Measurements from ENCODE around the gene EXOSC9.

EXOSC9 gene

GRCh38 chr4:121846662-121847061 lies 45.5 kb downstream of the EXOSC9 start:
- Histone ChIP-seq H3K9me3 (ENCODE audit: control insufficient read depth, low read length) (no peaks in the 10 kb centered on the region), H2AK5ac (ENCODE audit: low read length, severe bottlenecking) (no peak overlapping the region), H2BK120ac (ENCODE audit: low read depth, low read length) (no peak overlapping the region), H4K91ac (ENCODE audit: low read length) (no peak overlapping the region), H2BK12ac (ENCODE audit: low read length in 2 of 2) (no peak overlapping the region), H3K9ac (ENCODE audit: low read length) (no peak overlapping the region), H3K23ac (ENCODE audit: low read length in 2 of 2) (no peak overlapping the region), H3K18ac (ENCODE audit: low read depth in 1 of 2, low read length in 2 of 2) (no peak overlapping the region), H3K27ac (ENCODE audit: low read length, poor library complexity, severe bottlenecking) (no peak overlapping the region), H3K4me3 (ENCODE audit: insufficient read depth in 1 of 2, low read depth in 1 of 2, low read length in 2 of 2) (no peak overlapping the region), H2BK5ac (ENCODE audit: low read depth, low read length, poor library complexity, severe bottlenecking) (no peak overlapping the region), H3K36me3 (ENCODE audit: control insufficient read depth in 1 of 2, insufficient read depth in 2 of 2, low read depth in 1 of 2, low read length in 2 of 2) (peaks cover 8 to 64% of the 10 kb centered on the region in 2 experiments), H3K4me2 (ENCODE audit: low read length, poor library complexity, severe bottlenecking) (no peak overlapping the region), H3K4me1 (ENCODE audit: control insufficient read depth, insufficient read depth, low read depth, low read length) (no peaks in the 10 kb centered on the region), H3K27me3 (ENCODE audit: control insufficient read depth in 1 of 2, insufficient read depth in 1 of 2, low read length in 2 of 2) (no peaks in the 10 kb centered on the region), H2AFZ (ENCODE audit: low read depth, low read length) (no peak overlapping the region), H3K4ac (ENCODE audit: low read depth in 1 of 2, low read length in 2 of 2) (no peak overlapping the region), H2BK15ac (ENCODE audit: low read depth, poor library complexity, severe bottlenecking) (no peak overlapping the region), H4K8ac (ENCODE audit: low read length) (no peak overlapping the region), H3K79me1 (replicated peaks; ENCODE audit: low read length, poor library complexity, severe bottlenecking) (no peaks in the 10 kb centered on the region), H3K14ac (ENCODE audit: low read length in 2 of 2) (no peak overlapping the region)
- no peak for DNase-seq
- WGBS: 99% methylated on average over 4 of the region's 6 CpGs

- Histone ChIP-seq H3K79me1 (replicated peaks; ENCODE audit: low read length, poor library complexity, severe bottlenecking) (no peaks in the 10 kb centered on the region), H3K36me3 (ENCODE audit: control insufficient read depth in 1 of 2, insufficient read depth in 2 of 2, low read depth in 1 of 2, low read length in 2 of 2) (peaks cover 9 to 65% of the 10 kb centered on the region in 2 experiments), H2BK5ac (ENCODE audit: low read depth, low read length, poor library complexity, severe bottlenecking) (no peak overlapping the region), H3K14ac (ENCODE audit: low read length in 2 of 2) (no peak overlapping the region), H3K4ac (ENCODE audit: low read depth in 1 of 2, low read length in 2 of 2) (no peak overlapping the region), H3K27me3 (ENCODE audit: control insufficient read depth in 1 of 2, insufficient read depth in 1 of 2, low read length in 2 of 2) (no peaks in the 10 kb centered on the region), H3K9ac (ENCODE audit: low read length) (no peak overlapping the region), H2BK12ac (ENCODE audit: low read length in 2 of 2) (no peak overlapping the region), H4K91ac (ENCODE audit: low read length) (no peak overlapping the region), H3K9me3 (ENCODE audit: control insufficient read depth, low read length) (no peaks in the 10 kb centered on the region), H3K27ac (ENCODE audit: low read length, poor library complexity, severe bottlenecking) (no peak overlapping the region), H3K4me2 (ENCODE audit: low read length, poor library complexity, severe bottlenecking) (no peak overlapping the region), H3K4me3 (ENCODE audit: insufficient read depth in 1 of 2, low read depth in 1 of 2, low read length in 2 of 2) (no peak overlapping the region), H3K4me1 (ENCODE audit: control insufficient read depth, insufficient read depth, low read depth, low read length) (no peaks in the 10 kb centered on the region), H4K8ac (ENCODE audit: low read length) (no peak overlapping the region), H2AK5ac (ENCODE audit: low read length, severe bottlenecking) (no peak overlapping the region), H2AFZ (ENCODE audit: low read depth, low read length) (no peak overlapping the region), H2BK120ac (ENCODE audit: low read depth, low read length) (no peak overlapping the region), H2BK15ac (ENCODE audit: low read depth, poor library complexity, severe bottlenecking) (no peak overlapping the region), H3K18ac (ENCODE audit: low read depth in 1 of 2, low read length in 2 of 2) (no peak overlapping the region), H3K23ac (ENCODE audit: low read length in 2 of 2) (no peak overlapping the region)
- no peak for DNase-seq
- WGBS: 100% methylated on average over 1 of the region's 1 CpG
These were observed 50.2 kb downstream of the EXOSC9 start for GRCh38 chr4:121851354-121851753.

DNA sequence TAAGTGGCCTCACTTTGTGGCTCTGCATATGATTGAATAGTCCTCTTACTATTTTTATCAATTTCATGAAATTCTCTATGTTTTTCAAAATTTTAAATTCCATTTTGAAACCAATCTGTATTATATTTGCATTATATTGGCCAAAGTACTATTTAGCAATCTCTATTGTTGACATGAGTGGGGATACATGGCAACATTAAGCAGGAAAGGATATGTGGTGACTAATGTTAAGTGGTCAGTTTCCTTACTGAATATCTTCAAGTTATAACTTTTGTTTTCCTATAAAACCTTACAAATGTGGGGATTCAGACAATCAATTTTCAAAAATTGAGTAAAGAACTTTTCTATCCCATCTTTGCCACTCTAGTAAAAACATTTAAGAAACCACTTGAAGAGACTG lies 59.0 kb downstream of the EXOSC9 start:
- H3K4me2 ChIP-seq (ENCODE audit: low read length, poor library complexity, severe bottlenecking): no peak overlapping the region
- H3K27me3 ChIP-seq (ENCODE audit: control insufficient read depth in 1 of 2, insufficient read depth in 1 of 2, low read length in 2 of 2): no peaks in the 10 kb centered on the region
- peaks cover 2% of the 10 kb centered on the region for H3K4me1 ChIP-seq (ENCODE audit: control insufficient read depth, insufficient read depth, low read depth, low read length)
- no peak overlapping the region for H3K9ac ChIP-seq (ENCODE audit: low read length)
- H2BK120ac ChIP-seq (ENCODE audit: low read depth, low read length): no peak overlapping the region
- no peak overlapping the region for H3K23ac ChIP-seq (ENCODE audit: low read length in 2 of 2)
- DNase-seq: no peak
- H3K9me3 ChIP-seq (ENCODE audit: control insufficient read depth, low read length): no peaks in the 10 kb centered on the region
- no peak overlapping the region for H3K4me3 ChIP-seq (ENCODE audit: insufficient read depth in 1 of 2, low read depth in 1 of 2, low read length in 2 of 2)
- H4K91ac ChIP-seq (ENCODE audit: low read length): no peak overlapping the region
- H3K14ac ChIP-seq (ENCODE audit: low read length in 2 of 2): no peak overlapping the region
- H2BK12ac ChIP-seq (ENCODE audit: low read length in 2 of 2): no peak overlapping the region
- no peak overlapping the region for H3K27ac ChIP-seq (ENCODE audit: low read length, poor library complexity, severe bottlenecking)
- peaks cover 3 to 76% of the 10 kb centered on the region in 2 experiments for H3K36me3 ChIP-seq (ENCODE audit: control insufficient read depth in 1 of 2, insufficient read depth in 2 of 2, low read depth in 1 of 2, low read length in 2 of 2)
- no peak overlapping the region for H3K4ac ChIP-seq (ENCODE audit: low read depth in 1 of 2, low read length in 2 of 2)
- no peak overlapping the region for H3K18ac ChIP-seq (ENCODE audit: low read depth in 1 of 2, low read length in 2 of 2)
- H3K79me1 ChIP-seq (replicated peaks; ENCODE audit: low read length, poor library complexity, severe bottlenecking): peaks cover 7% of the 10 kb centered on the region
- H2BK15ac ChIP-seq (ENCODE audit: low read depth, poor library complexity, severe bottlenecking): no peak overlapping the region
- no peak overlapping the region for H2AFZ ChIP-seq (ENCODE audit: low read depth, low read length)
- H4K8ac ChIP-seq (ENCODE audit: low read length): no peak overlapping the region
- H2AK5ac ChIP-seq (ENCODE audit: low read length, severe bottlenecking): no peak overlapping the region
- H2BK5ac ChIP-seq (ENCODE audit: low read depth, low read length, poor library complexity, severe bottlenecking): no peak overlapping the region

DNA sequence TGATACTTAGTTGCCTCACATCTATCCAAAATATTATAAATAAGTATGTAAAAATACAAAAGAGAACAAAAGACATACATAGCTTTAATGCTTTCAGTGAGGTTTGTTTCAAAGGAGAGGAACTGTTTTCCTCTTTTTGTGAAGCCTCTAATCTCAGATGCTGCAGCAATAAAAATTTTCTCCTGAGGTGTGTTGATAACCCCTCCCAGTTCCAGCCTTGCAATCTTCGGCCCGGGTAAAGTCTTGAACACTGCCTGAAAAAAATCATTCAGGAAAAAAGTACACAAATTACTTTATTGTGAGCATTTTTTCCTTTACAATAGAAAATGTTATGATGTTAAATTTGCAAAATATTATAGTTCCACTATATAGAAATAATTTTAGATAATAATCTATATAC lies 60.3 kb downstream of the EXOSC9 start:
- H4K91ac ChIP-seq (ENCODE audit: low read length): no peak overlapping the region
- no peak overlapping the region for H3K9ac ChIP-seq (ENCODE audit: low read length)
- no peak overlapping the region for H2BK5ac ChIP-seq (ENCODE audit: low read depth, low read length, poor library complexity, severe bottlenecking)
- no peak overlapping the region for H2BK15ac ChIP-seq (ENCODE audit: low read depth, poor library complexity, severe bottlenecking)
- H3K36me3 ChIP-seq (ENCODE audit: control insufficient read depth in 1 of 2, insufficient read depth in 2 of 2, low read depth in 1 of 2, low read length in 2 of 2): peaks cover 3 to 80% of the 10 kb centered on the region in 2 experiments
- DNase-seq: no peak
- H4K8ac ChIP-seq (ENCODE audit: low read length): no peak overlapping the region
- H3K79me1 ChIP-seq (replicated peaks; ENCODE audit: low read length, poor library complexity, severe bottlenecking): peaks cover 8% of the 10 kb centered on the region
- no peak overlapping the region for H2AK5ac ChIP-seq (ENCODE audit: low read length, severe bottlenecking)
- no peak overlapping the region for H3K4me3 ChIP-seq (ENCODE audit: insufficient read depth in 1 of 2, low read depth in 1 of 2, low read length in 2 of 2)
- H3K9me3 ChIP-seq (ENCODE audit: control insufficient read depth, low read length): peaks cover 4% of the 10 kb centered on the region
- no peak overlapping the region for H3K23ac ChIP-seq (ENCODE audit: low read length in 2 of 2)
- no peaks in the 10 kb centered on the region for H3K27me3 ChIP-seq (ENCODE audit: control insufficient read depth in 1 of 2, insufficient read depth in 1 of 2, low read length in 2 of 2)
- no peak overlapping the region for H3K4me2 ChIP-seq (ENCODE audit: low read length, poor library complexity, severe bottlenecking)
- no peak overlapping the region for H2AFZ ChIP-seq (ENCODE audit: low read depth, low read length)
- H3K14ac ChIP-seq (ENCODE audit: low read length in 2 of 2): no peak overlapping the region
- no peak overlapping the region for H2BK120ac ChIP-seq (ENCODE audit: low read depth, low read length)
- no CpG with 5 or more reads among the region's 2 CpGs for WGBS
- H3K4ac ChIP-seq (ENCODE audit: low read depth in 1 of 2, low read length in 2 of 2): no peak overlapping the region
- peaks cover 2% of the 10 kb centered on the region for H3K4me1 ChIP-seq (ENCODE audit: control insufficient read depth, insufficient read depth, low read depth, low read length)
- H3K18ac ChIP-seq (ENCODE audit: low read depth in 1 of 2, low read length in 2 of 2): no peak overlapping the region
- H3K27ac ChIP-seq (ENCODE audit: low read length, poor library complexity, severe bottlenecking): no peak overlapping the region
- no peak overlapping the region for H2BK12ac ChIP-seq (ENCODE audit: low read length in 2 of 2)
